HS-5 (cell line): ENCODE data around the gene GP1BB.

Source experiments
- DNase-seq: peaks from one replicate; pipeline ENCODE4 v3.0.0-alpha.2; 2012; ENCODE audit warnings: low read depth

The GP1BB gene

DNA sequence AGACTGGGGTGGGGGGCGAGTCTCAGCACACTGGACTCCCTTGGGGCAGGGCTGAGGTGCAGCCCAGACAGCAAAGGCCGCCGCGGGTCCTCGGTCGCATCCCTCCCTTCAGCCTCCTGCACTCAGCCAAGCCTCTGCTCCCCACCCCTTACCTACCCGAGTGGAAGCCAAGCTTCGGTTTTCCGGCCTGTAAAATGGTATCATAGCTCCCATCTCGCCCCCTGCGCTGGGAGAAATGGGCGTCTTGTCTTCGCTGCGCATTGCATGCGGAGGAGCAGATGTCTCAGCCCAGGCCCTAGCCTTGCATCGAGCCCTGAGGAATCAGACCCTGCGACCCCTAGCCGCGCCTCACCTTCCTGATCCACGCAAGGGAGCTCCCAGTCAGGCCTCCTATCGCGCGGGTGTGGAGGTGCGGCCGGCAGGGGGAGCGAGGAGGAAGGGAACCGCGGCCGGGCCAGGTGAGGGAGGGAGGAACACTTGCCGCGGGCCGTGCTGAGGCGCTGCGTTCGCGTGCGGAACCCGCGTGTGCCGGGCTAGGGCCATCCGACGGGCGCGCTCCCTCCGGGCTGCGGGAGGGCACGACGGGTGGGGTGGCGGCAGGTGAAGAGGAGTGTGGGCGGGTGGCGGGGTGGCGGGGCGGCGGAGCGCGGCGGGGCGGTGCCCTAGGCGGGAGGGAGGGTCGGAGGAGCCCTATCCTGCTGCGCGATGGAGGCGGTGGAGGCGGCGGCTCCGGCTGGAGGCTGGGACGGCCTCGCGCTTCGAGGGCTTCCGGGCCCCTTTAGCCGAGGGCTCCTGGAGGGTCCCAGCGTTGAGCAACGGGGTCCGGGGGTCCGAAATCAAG, 33.2 kb downstream of the GP1BB start:
- DNase-seq, result no peak

DNA sequence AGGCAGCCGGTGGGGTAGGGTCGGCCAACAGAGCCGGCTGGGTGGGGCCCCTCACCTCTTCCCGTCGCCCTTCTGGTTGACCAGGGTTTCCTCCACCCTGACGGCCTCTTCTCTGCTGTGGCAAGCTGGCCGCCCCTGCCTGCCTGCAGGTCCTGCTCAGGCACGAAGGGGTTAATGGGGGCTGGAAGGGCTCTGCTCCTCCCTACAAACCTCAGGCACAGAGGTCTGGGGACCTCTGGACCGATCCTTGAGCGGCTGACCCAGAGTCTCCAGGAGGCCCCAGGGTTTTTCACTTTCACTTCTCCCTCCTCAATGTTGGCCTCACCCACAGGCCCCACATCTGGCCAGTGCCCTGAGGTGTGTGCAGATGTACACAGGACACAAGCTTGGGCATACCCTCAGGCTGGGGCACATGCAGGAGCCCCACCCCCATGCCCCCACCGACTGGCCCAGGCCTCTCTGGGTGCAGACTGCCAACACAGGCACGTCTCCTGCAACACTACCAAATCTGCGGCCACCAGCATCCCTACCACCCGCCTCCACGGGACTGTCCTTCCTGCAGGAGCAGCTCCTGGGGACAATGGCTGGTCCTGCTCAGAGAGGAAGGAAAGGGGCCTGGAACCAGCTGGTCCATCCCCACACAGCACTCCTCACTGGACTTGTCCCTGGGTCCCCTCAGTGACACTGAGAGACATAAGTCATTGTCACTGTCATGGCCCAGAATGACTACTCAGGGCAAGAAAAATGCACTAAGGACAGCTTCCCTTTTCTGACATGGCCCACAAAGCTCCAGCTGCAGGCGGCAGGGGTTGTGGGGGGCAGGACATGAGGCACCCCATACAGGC, 34.0 kb downstream of the GP1BB start:
- no peak for DNase-seq

DNA sequence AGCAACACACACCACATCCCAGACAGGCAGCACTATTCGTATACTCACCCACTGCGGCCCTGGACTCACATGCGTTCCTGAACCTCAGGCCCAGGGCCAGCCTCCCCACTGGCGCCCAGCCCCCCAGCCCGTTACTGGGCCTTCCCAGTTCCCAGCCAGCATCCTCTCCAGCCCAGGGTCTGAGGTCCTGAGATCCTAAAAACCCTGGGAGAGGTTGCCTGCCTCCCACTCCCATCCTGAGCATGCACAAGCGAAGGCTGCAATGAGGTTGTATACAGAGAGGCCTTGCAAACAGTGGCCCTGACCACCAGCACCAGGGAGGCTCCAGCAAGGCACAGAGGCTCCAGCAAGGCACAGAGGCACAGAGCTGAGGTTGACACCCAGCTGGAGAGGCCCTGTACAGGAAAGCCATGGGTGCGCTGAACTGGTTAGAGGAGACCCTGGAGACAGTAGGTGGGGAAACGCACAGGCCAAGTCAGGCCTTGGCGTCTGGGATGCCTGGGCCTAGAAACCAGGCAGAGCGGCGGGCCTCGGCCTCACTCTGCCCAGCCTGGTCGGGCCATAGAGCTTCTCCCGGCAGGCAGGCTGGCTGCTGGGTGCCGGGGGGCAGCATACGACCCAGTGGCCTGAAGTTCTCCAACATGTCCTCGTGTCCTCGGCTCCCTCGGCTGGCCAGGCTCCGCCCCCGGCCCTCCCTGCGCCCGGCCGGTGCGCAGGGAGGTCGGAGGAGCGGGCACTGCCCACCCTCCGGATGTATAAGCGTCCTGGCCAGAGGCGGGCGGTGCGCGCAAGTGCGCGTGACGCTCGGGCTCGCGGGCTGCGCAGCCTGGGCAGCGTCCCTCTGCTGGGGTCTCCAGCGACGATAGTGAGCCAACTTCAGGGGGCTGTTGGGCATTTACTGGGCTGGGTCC, 34.9 kb downstream of the GP1BB start:
- DNase-seq, result no peak

DNA sequence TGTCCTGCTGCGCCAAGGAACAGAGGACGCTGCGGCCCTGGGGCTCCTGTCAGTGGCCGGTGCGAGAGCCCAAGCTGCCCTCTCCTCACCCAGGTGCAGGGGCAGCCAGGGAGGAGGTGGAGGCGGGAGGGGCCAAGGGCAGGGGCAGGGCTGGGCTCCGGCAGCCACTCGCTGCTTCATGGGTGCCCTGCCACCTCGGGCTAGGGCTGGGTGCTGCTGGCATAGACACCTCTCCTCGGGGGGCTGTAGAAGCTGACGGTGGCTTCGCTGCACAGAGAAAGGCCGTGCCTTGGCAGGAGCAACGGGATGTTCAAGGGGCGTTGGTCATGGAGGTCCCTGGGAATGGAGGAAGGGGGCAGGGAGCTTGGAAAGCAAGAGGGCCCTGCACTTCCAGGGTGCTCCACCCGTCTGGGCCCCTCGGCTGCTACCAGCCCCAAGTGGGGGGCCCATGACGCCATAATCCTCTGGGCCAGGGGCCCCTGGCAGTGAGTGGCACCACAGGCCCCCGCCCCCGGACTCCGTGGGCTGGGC, 35.6 kb downstream of the GP1BB start:
- no peak for DNase-seq

DNA sequence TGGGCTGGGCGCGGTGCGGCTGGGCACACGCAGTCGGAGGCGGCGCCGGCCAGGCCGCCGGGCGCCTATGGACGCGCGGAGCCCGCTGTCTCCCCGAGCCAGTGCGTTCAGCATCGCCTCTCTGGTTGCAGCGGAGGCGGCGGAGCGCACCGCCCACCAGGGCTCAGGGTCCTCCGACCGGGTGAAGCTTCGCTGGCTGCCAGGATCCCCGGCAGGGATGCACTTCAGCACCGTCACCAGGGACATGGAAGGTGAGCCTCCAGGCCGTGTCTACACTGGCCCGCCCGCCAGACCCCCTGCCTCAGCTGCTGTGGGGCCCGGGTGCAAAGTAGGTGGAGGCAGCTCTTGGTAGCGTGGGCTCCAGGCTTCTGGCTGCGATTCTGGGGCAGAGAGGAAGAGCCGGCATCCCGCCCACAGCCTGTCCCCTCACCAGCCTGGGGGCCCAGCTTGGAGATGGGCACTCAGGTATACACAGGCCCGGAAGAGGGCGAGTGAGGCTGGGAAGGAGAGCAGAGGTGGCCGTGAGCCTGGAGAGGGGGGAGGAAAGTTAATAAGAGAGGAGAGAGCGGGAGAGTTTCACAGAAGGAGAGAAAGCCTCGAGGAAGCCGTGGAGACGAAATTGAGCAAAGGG, 36.2 kb downstream of the GP1BB start:
- no peak for DNase-seq

DNA sequence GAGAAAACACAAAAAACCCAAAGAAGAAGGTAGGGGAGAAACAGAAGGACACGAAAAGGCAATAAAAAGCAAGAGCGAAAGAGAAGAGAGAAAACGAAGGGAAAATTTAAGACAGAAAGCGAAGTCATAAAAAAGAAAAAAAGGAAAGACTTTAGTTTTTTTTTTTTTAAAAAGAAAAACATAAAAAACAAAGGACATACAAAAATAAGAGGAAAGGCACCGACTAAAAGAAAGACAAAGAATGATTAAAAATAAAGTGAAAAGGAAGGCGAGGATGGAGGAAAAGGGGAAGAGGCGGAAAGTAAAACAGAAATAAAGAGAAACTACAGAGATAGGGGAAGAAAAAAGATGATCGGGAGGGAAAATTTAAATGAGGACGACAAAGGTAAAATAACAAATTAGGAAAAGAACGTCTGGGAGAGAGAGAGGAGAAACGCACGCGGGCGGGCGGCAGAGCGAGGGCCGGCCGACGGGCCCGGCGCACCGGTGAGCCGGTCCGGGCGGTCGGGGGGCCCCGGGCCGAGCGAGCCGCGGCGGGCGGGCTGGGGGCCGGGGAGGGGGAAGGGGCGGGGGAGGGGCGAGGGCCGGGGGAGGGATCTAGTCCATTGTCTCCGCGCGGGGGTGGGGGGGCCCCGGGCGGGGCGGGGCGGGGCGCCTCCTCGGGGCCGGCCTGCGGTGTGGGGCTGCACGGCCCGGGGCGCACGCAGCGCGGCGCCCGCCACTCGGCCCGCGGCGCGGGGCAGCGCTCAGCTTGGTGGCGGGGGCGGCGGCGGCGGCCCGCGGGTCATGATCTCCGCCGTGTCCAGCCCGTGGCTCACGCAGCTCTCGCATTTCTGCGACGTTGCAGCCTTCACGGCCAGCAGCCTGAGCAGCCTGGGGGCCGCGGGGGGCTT, 37.0 kb downstream of the GP1BB start, which contains the start of gene TBX1:
Gene TBX1, plus strand, starts transcription at position 721 of the 893 bp plus-strand sequence. Its CDS starts 66 bp downstream, at position 787.
- no peak for DNase-seq

GRCh38 chr22:19760951-19761724, 37.8 kb downstream of the GP1BB start:
- no peak for DNase-seq

GRCh38 chr22:19761725-19762567, 38.6 kb downstream of the GP1BB start:
- no peak for DNase-seq

- DNase-seq, result no peak
These were observed 39.5 kb downstream of the GP1BB start for GRCh38 chr22:19762568-19763457.

DNA sequence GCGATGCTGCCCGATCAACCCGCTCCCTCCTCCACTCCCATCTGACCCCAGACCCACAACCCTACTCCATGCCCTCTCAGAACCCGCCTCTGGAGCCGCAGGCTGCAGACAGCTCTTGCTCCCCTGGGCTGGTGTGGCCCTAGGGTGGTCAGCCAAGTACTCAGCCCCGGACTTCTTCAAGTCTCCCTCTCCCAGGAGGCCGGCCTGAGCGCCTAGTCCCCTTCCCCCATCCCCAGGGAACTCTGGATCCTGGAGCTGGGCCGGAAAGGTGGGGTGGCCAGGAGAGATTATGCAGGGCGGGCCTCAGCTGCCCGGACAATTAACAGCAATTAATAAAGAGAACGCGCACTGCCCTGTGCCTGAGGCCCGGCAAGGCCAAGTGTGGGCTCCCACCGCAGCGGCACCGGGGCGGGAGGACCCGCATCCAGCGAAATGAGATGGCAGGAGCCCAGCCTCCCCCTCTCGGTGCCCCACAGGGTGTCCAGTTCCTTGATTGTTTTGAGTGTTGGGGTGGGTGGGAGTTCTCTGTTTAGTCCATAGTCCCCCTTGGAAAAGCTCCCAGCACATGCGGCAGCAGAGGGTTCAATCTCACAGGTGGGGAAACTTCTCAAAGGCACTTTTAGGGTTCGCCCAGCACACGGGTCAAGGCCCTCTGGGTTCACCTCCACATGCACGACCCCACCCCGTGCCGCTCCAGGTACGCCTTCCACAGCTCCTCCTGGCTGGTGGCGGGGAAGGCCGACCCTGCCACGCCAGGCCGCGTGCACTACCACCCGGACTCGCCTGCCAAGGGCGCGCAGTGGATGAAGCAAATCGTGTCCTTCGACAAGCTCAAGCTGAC, 40.3 kb downstream of the GP1BB start:
- no peak for DNase-seq

GRCh38 chr22:19764299-19764593, 40.9 kb downstream of the GP1BB start:
- no peak for DNase-seq

- DNase-seq, result no peak
These were observed 41.5 kb downstream of the GP1BB start for GRCh38 chr22:19764636-19765476.

- no peak for DNase-seq
These were observed 42.3 kb downstream of the GP1BB start for GRCh38 chr22:19765477-19766239.

DNA sequence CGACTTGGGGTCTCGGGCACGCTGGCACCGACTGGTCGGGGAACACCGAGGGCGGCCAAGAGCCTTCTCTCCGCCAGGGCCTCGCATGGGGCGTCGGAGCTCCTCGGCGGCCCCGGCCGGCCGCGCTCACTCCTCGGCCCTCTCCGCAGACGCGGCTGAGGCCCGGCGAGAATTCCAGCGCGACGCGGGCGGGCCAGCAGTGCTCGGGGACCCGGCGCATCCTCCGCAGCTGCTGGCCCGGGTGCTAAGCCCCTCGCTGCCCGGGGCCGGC, 42.8 kb downstream of the GP1BB start:
- no peak for DNase-seq
